Kidney epithelial cell (primary cell): Measurements from ENCODE around the gene RAP1GDS1. TPM values are rescaled to one million over a fixed set of nuclear protein-coding genes. Genes with fewer than 3 reads are reported as not detected.

Experiments used
- DNase-seq: peaks from one replicate; pipeline ENCODE4 v3.0.0-alpha.2; 2010; ENCODE audit warnings: low read depth
- H3K27me3 ChIP-seq: 2 replicates; pipeline ENCODE4 v1.6.0; 2011; ENCODE audit warnings: low read length; ENCODE audit not compliant: control insufficient read depth, insufficient read depth
- H3K36me3 ChIP-seq: 2 replicates; pipeline ENCODE4 v1.5.1; 2011; ENCODE audit warnings: low read length; ENCODE audit not compliant: control insufficient read depth, insufficient read depth
- H3K4me3 ChIP-seq: 2 replicates; pipeline ENCODE4 v1.5.1; 2011; ENCODE audit warnings: low read depth, mild to moderate bottlenecking, control low read depth, low read length
- CTCF ChIP-seq: IDR thresholded peaks from 2 replicates; pipeline ENCODE4 v1.5.1; 2011; ENCODE audit warnings: mild to moderate bottlenecking, moderate library complexity, low read length, control low read depth, inconsistent platforms; ENCODE audit not compliant: insufficient read depth, poor library complexity, severe bottlenecking
- total RNA-seq: library from RNA; depleted of rRNA; stranded (reverse); fragments of >200 nt; gene quantifications from 2 replicates; pipeline ENCODE4 v1.2.3, GENCODE V29; 2015

The RAP1GDS1 gene
- total RNA-seq: 46.9 and 53.3 TPM in 2 replicates

GRCh38 chr4:98260579-98261404 lies at the start of gene RAP1GDS1:
TSS of gene RAP1GDS1 (plus strand) at chr4:98261384. CDS start at chr4:98261566, 182 bp downstream.
- peak; percentile 81 for DNase-seq
- Histone ChIP-seq H3K4me3 (peak within 1 kb of the TSS; percentile 93), H3K27me3 (no peaks in the 10 kb centered on the region), H3K36me3 (no peaks in the 10 kb centered on the region)
- TF ChIP-seq CTCF: no peak

GRCh38 chr4:98222306-98222705 lies 38.9 kb upstream of the RAP1GDS1 start:
- H3K27me3 ChIP-seq: no peaks in the 10 kb centered on the region
- H3K4me3 ChIP-seq: no peak overlapping the region
- DNase-seq: no peak
- no peak for TF ChIP-seq CTCF
- no peaks in the 10 kb centered on the region for H3K36me3 ChIP-seq

GRCh38 chr4:98226396-98226795 lies 34.8 kb upstream of the RAP1GDS1 start:
- Histone ChIP-seq H3K36me3 (no peaks in the 10 kb centered on the region), H3K27me3 (no peaks in the 10 kb centered on the region), H3K4me3 (no peak overlapping the region)
- TF ChIP-seq CTCF: no peak
- no peak for DNase-seq

- no peak overlapping the region for H3K4me3 ChIP-seq
- H3K36me3 ChIP-seq: no peaks in the 10 kb centered on the region
- H3K27me3 ChIP-seq: no peaks in the 10 kb centered on the region
- no peak for DNase-seq
- no peak for TF ChIP-seq CTCF
Measured at GRCh38 chr4:98230961-98231360, 30.2 kb upstream of the RAP1GDS1 start.

GRCh38 chr4:98232202-98232601 lies 29.0 kb upstream of the RAP1GDS1 start:
- H3K4me3 ChIP-seq: no peak overlapping the region
- DNase-seq: no peak
- no peaks in the 10 kb centered on the region for H3K36me3 ChIP-seq
- no peaks in the 10 kb centered on the region for H3K27me3 ChIP-seq
- no peak for TF ChIP-seq CTCF

GRCh38 chr4:98237204-98237603 lies 24.0 kb upstream of the RAP1GDS1 start:
- DNase-seq: no peak
- TF ChIP-seq CTCF: no peak

More at GRCh38 chr4:98237204-98237603, 24.0 kb upstream of the RAP1GDS1 start:
- Histone ChIP-seq H3K4me3 (no peak overlapping the region), H3K27me3 (no peaks in the 10 kb centered on the region), H3K36me3 (no peaks in the 10 kb centered on the region)
